HUES6 (cell line): ENCODE measurements around the gene CHRNB4.
"Not testable (repeated sequence)": the region's sequence is repeated elsewhere in the genome, so short reads cannot be mapped to it uniquely, and the experiment has no call there.

Experiments
- H3K27ac ChIP-seq: 2 replicates; pipeline ENCODE4 v1.7.0; 2013; ENCODE audit warnings: low read depth, mild to moderate bottlenecking, low read length, inconsistent platforms
- H3K27me3 ChIP-seq: 2 replicates; pipeline ENCODE4 v1.6.1; 2013; ENCODE audit warnings: low read length; ENCODE audit not compliant: control insufficient read depth, insufficient read depth
- H3K36me3 ChIP-seq: 2 replicates; pipeline ENCODE4 v1.6.1; 2013; ENCODE audit warnings: low read length; ENCODE audit not compliant: control insufficient read depth, insufficient read depth
- H3K4me1 ChIP-seq: 2 replicates; pipeline ENCODE4 v1.6.1; 2013; ENCODE audit warnings: low read length; ENCODE audit not compliant: control insufficient read depth, insufficient read depth
- H3K4me3 ChIP-seq: 2 replicates; pipeline ENCODE4 v1.5.1; 2013; ENCODE audit warnings: low read depth, low read length
- H3K9ac ChIP-seq: one replicate; pipeline ENCODE4 v1.6.1; 2013; ENCODE audit warnings: mild to moderate bottlenecking, low read length
- H3K9me3 ChIP-seq: 2 replicates; pipeline ENCODE4 v1.6.1; 2013; ENCODE audit warnings: low read depth, low read length; ENCODE audit not compliant: control insufficient read depth, insufficient read depth

CHRNB4 gene

GRCh38 chr15:78641102-78641748, at the start of gene CHRNB4:
TSS of gene CHRNB4 (minus strand) at chr15:78641210. CDS start at chr15:78641133, 77 bp downstream.
- H3K4me3 ChIP-seq: peak within 1 kb of the TSS; percentile 60
- no peaks in the 10 kb centered on the region for H3K9me3 ChIP-seq
- no peak within 1 kb of the TSS for H3K27ac ChIP-seq
- H3K9ac ChIP-seq: no peak within 1 kb of the TSS
- no peaks in the 10 kb centered on the region for H3K36me3 ChIP-seq
- peaks cover 14% of the 10 kb centered on the region for H3K4me1 ChIP-seq
- H3K27me3 ChIP-seq: peaks cover 25% of the 10 kb centered on the region

- Histone ChIP-seq H3K4me3 (no peak overlapping the region), H3K27ac (no peak overlapping the region), H3K4me1 (peaks cover 28% of the 10 kb centered on the region), H3K27me3 (no peaks in the 10 kb centered on the region), H3K9me3 (no peaks in the 10 kb centered on the region), H3K36me3 (no peaks in the 10 kb centered on the region), H3K9ac (no peak overlapping the region)
These were observed 48.6 kb upstream of the CHRNB4 start for GRCh38 chr15:78689626-78690025.

GRCh38 chr15:78685925-78686324, 44.9 kb upstream of the CHRNB4 start:
- no peak overlapping the region for H3K27ac ChIP-seq
- no peaks in the 10 kb centered on the region for H3K9me3 ChIP-seq
- H3K27me3 ChIP-seq: peaks cover 6% of the 10 kb centered on the region; the same call in 1 of the 2 replicates
- H3K36me3 ChIP-seq: no peaks in the 10 kb centered on the region
- H3K4me3 ChIP-seq: no peak overlapping the region
- H3K4me1 ChIP-seq: peaks cover 31% of the 10 kb centered on the region
- no peak overlapping the region for H3K9ac ChIP-seq

GRCh38 chr15:78685159-78685921, 44.3 kb upstream of the CHRNB4 start:
- no peak overlapping the region for H3K4me3 ChIP-seq
- H3K9me3 ChIP-seq: no peaks in the 10 kb centered on the region
- H3K36me3 ChIP-seq: no peaks in the 10 kb centered on the region
- no peak overlapping the region for H3K9ac ChIP-seq
- H3K27me3 ChIP-seq: peaks cover 11% of the 10 kb centered on the region; the same call in 1 of the 2 replicates
- H3K4me1 ChIP-seq: peaks cover 31% of the 10 kb centered on the region
- H3K27ac ChIP-seq: no peak overlapping the region

- no peaks in the 10 kb centered on the region for H3K9me3 ChIP-seq
- H3K4me3 ChIP-seq: no peak overlapping the region
- no peak overlapping the region for H3K27ac ChIP-seq
- H3K36me3 ChIP-seq: no peaks in the 10 kb centered on the region
- peaks cover 31% of the 10 kb centered on the region for H3K4me1 ChIP-seq
- H3K27me3 ChIP-seq: peaks cover 15% of the 10 kb centered on the region; the same call in 1 of the 2 replicates
- no peak overlapping the region for H3K9ac ChIP-seq
These were observed 43.6 kb upstream of the CHRNB4 start for GRCh38 chr15:78684657-78685056.

GRCh38 chr15:78683599-78683998, 42.6 kb upstream of the CHRNB4 start:
- H3K9me3 ChIP-seq, H3K9ac ChIP-seq, H3K36me3 ChIP-seq, H3K4me3 ChIP-seq, H3K27ac ChIP-seq: not testable (repeated sequence)
- peaks cover 31% of the 10 kb centered on the region for H3K4me1 ChIP-seq
- peaks cover 16% of the 10 kb centered on the region; the same call in 1 of the 2 replicates for H3K27me3 ChIP-seq

GRCh38 chr15:78682693-78683410, 41.8 kb upstream of the CHRNB4 start:
- peaks cover 20% of the 10 kb centered on the region; the same call in 1 of the 2 replicates for H3K27me3 ChIP-seq
- peaks cover 31% of the 10 kb centered on the region for H3K4me1 ChIP-seq
- H3K36me3 ChIP-seq: no peaks in the 10 kb centered on the region
- H3K9me3 ChIP-seq: no peaks in the 10 kb centered on the region
- no peak overlapping the region for H3K9ac ChIP-seq
- no peak overlapping the region for H3K27ac ChIP-seq
- H3K4me3 ChIP-seq: no peak overlapping the region

GRCh38 chr15:78682004-78682651, 41.1 kb upstream of the CHRNB4 start:
- peaks cover 31% of the 10 kb centered on the region for H3K4me1 ChIP-seq
- no peaks in the 10 kb centered on the region for H3K36me3 ChIP-seq
- H3K4me3 ChIP-seq: no peak overlapping the region
- H3K9ac ChIP-seq: peak overlapping the region; percentile 33
- H3K27me3 ChIP-seq: peaks cover 25% of the 10 kb centered on the region; the same call in 1 of the 2 replicates
- no peaks in the 10 kb centered on the region for H3K9me3 ChIP-seq
- no peak overlapping the region for H3K27ac ChIP-seq

GRCh38 chr15:78681281-78682003, 40.4 kb upstream of the CHRNB4 start:
- H3K27me3 ChIP-seq: peaks cover 31% of the 10 kb centered on the region; the same call in 1 of the 2 replicates

GRCh38 chr15:78680431-78681075, 39.5 kb upstream of the CHRNB4 start:
- Histone ChIP-seq H3K9me3 (no peaks in the 10 kb centered on the region), H3K27me3 (peaks cover 40% of the 10 kb centered on the region; the same call in 1 of the 2 replicates), H3K9ac (no peak overlapping the region), H3K36me3 (no peaks in the 10 kb centered on the region), H3K4me1 (peaks cover 35% of the 10 kb centered on the region), H3K27ac (no peak overlapping the region), H3K4me3 (no peak overlapping the region)

More at GRCh38 chr15:78681281-78682003, 40.4 kb upstream of the CHRNB4 start:
- peaks cover 35% of the 10 kb centered on the region for H3K4me1 ChIP-seq
- no peak overlapping the region for H3K27ac ChIP-seq
- no peaks in the 10 kb centered on the region for H3K9me3 ChIP-seq
- no peaks in the 10 kb centered on the region for H3K36me3 ChIP-seq
- H3K4me3 ChIP-seq: no peak overlapping the region
- H3K9ac ChIP-seq: no peak overlapping the region
